Aorta (tissue), 5 donors: ENCODE measurements around the gene RNFT2. TPM values are rescaled to one million over a fixed set of nuclear protein-coding genes. Genes with fewer than 3 reads are reported as not detected.
"Not testable (repeated sequence)": the region's sequence is repeated elsewhere in the genome, so short reads cannot be mapped to it uniquely, and the experiment has no call there.

Experiments used
- ATAC-seq: fragments of 200-7000 bp; cut with Tn5 transposase; one replicate; pipeline ENCODE4 v1.9.1; 2022; ENCODE audit warnings: moderate library complexity; ENCODE audit not compliant: low FRiP score
- DNase-seq, 2 donors: peaks; one replicate each; pipeline ENCODE4 v3.0.0-alpha.2; 2020
- H3K27ac ChIP-seq, 2 donors: one replicate each; pipeline ENCODE4 v1.5.1; 2013; ENCODE audit warnings: low read length in 2 of 2, mild to moderate bottlenecking in 2 of 2, moderate library complexity in 2 of 2, control low read depth in 1 of 2, inconsistent platforms in 1 of 2, low read depth in 1 of 2
- H3K27me3 ChIP-seq, 2 donors: one replicate each; pipeline ENCODE4 v1.6.1; 2013; ENCODE audit warnings: control low read depth in 1 of 2, low read length in 1 of 2, mild to moderate bottlenecking in 1 of 2, moderate library complexity in 1 of 2; ENCODE audit not compliant: insufficient read depth in 2 of 2, control insufficient read depth in 1 of 2
- H3K36me3 ChIP-seq, 2 donors: one replicate each; pipeline ENCODE4 v1.6.1; 2013; ENCODE audit warnings: control low read depth in 1 of 2, low read length in 1 of 2, mild to moderate bottlenecking in 1 of 2; ENCODE audit not compliant: insufficient read depth in 2 of 2, control insufficient read depth in 1 of 2
- H3K4me1 ChIP-seq, 2 donors: one replicate each; pipeline ENCODE4 v1.6.1; 2013; ENCODE audit warnings: low read length in 2 of 2, control low read depth in 1 of 2, mild to moderate bottlenecking in 1 of 2, moderate library complexity in 1 of 2; ENCODE audit not compliant: insufficient read depth in 2 of 2, control insufficient read depth in 1 of 2
- H3K4me3 ChIP-seq, 2 donors: one replicate each; pipeline ENCODE4 v1.5.1; 2013; ENCODE audit warnings: low read length in 2 of 2, control low read depth in 1 of 2, mild to moderate bottlenecking in 1 of 2
- H3K9me3 ChIP-seq: one replicate; pipeline ENCODE4 v1.6.1; 2013; ENCODE audit warnings: mild to moderate bottlenecking, low read length; ENCODE audit not compliant: control insufficient read depth
- WGBS, 2 donors: extraction: QIAGEN DNeasy Blood & Tissue Kit; methylation state at CpG; one replicate each; pipeline ENCODE4 v1.1.7; 2013; 5-methylcytosine and 5-hydroxymethylcytosine counted together
- intact Hi-C, 2 donors: fragments of 100-400 bp; cut with DNase I; formaldehyde crosslinking; loops; one replicate each; pipeline versions ENCODE4 v1.14.2 to v1.15.0; 2022
- polyA plus RNA-seq, 2 donors: library from polyadenylated mRNA; stranded (reverse); fragments of 200-250 nt; gene quantifications; one replicate each; pipeline ENCODE4 v1.2.3, GENCODE V29; 2013
- total RNA-seq, 2 donors: library from RNA; stranded (reverse); fragmentation: NEBNext Ultra II Directional; extraction: Animal tissue kit (Norgen Biotek cat#: 25700); gene quantifications; one replicate each; pipeline ENCODE4 v1.2.1, GENCODE V29; 2021
- donor health status: healthy with polysubstance abuse.
- donor health status: Bipolar disorder and iron deficiency.
- donor health status: DM: no; HTN: no; CAD: no.
- donor health status: DM: no; HTN: no; CAD: no.
- donor health status: DM: yes; HTN: yes; CAD: no.

RNFT2 gene
- total and polyA plus RNA-seq, 4 donors = 1.6 to 3.1 (median 2.4) TPM

DNA sequence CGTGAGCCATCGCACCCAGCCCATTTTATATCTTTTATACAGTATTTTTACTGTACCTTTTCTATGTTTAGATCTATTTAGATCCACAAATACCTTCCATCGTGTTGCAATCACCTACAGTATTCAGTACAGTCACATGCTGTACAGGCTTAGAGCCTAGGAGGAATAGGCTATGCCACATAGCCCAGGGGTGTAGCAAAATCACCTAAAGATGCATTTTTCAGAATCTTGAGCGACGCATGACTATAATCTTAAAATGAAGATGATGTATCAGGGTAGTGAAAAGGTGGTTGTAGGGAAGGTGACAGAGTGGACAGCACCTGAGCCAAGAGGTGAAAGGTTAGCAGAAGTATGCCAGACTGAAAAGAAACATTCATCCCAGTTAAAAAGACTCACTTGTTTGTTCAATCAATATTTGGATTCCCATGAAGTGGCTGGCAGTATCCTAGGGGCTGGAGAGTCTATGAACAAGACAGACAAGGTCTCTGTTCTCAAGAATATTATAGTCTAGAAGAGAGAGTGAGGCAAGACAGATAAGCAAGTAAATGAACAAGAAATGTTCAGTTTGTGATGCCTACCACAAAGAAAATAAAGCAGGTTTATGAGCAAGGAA, 3.9 kb upstream of the RNFT2 start:
- H3K27me3 ChIP-seq = no peaks in the 10 kb centered on the region
- WGBS, 2 donors = 89 to 92% methylated on average over 5 of the region's 5 CpGs
- no peak for DNase-seq

DNA sequence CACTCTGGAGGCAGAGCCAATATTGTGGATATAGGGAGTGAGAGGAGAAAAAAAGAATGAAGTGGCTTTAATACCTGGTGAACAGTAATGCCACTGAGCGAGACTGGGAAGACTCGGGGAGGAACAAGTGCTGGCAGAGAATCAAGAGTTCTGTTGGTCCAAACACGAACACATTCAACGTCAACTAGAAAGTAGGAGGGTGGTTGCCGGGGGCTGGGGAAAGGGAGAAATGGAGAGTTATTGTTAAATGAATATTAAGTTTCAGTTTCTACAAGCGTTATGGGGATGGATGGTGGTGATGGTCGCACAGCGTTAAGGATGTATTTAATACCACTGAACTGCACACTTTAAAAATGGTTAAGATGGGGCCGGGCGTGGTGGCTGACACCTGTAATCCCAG, 3.0 kb upstream of the RNFT2 start:
- ATAC-seq (no peak), DNase-seq (no peak)
- H3K9me3 ChIP-seq = no peaks in the 10 kb centered on the region
- no peaks in the 10 kb centered on the region for H3K36me3 ChIP-seq
- no peak overlapping the region for H3K4me3 ChIP-seq
- H3K27ac ChIP-seq = no peak overlapping the region
- intact Hi-C loops = no loop called here
- no peaks in the 10 kb centered on the region for H3K27me3 ChIP-seq
- WGBS, 2 donors = 89 to 93% methylated on average over 10 of the region's 10 CpGs
- no peaks in the 10 kb centered on the region for H3K4me1 ChIP-seq

More for the DNA sequence above, 3.9 kb upstream of the RNFT2 start:
- H3K27ac ChIP-seq = no peak overlapping the region
- H3K9me3 ChIP-seq = no peaks in the 10 kb centered on the region
- no peak for ATAC-seq
- intact Hi-C loops = no loop called here
- H3K4me1 ChIP-seq = no peaks in the 10 kb centered on the region
- H3K36me3 ChIP-seq = no peaks in the 10 kb centered on the region
- H3K4me3 ChIP-seq = no peak overlapping the region

GRCh38 chr12:116735951-116736599, 2.0 kb upstream of the RNFT2 start:
- DNase-seq = no peak
- no peak overlapping the region for H3K4me3 ChIP-seq
- no peak overlapping the region for H3K27ac ChIP-seq
- 73 to 77% methylated on average over 9 of the region's 9 CpGs for WGBS, 2 donors
- H3K27me3 ChIP-seq = no peaks in the 10 kb centered on the region
- H3K36me3 ChIP-seq = no peaks in the 10 kb centered on the region
- intact Hi-C loops = no loop called here
- no peak for ATAC-seq
- H3K9me3 ChIP-seq = no peaks in the 10 kb centered on the region
- no peaks in the 10 kb centered on the region for H3K4me1 ChIP-seq

GRCh38 chr12:116736962-116737773, 947 bp upstream of the RNFT2 start:
- peak overlapping the region; percentile 49 to 81 for H3K4me3 ChIP-seq
- H3K36me3 ChIP-seq = no peaks in the 10 kb centered on the region
- 1 to 2% methylated on average over 24 of the region's 24 CpGs for WGBS, 2 donors
- intact Hi-C loops = no loop called here
- no peaks in the 10 kb centered on the region for H3K4me1 ChIP-seq
- no peak overlapping the region for H3K27ac ChIP-seq
- no peaks in the 10 kb centered on the region for H3K27me3 ChIP-seq
- DNase-seq = peak in 1 of 2 donors; percentile 77
- no peaks in the 10 kb centered on the region for H3K9me3 ChIP-seq
- no peak for ATAC-seq

DNA sequence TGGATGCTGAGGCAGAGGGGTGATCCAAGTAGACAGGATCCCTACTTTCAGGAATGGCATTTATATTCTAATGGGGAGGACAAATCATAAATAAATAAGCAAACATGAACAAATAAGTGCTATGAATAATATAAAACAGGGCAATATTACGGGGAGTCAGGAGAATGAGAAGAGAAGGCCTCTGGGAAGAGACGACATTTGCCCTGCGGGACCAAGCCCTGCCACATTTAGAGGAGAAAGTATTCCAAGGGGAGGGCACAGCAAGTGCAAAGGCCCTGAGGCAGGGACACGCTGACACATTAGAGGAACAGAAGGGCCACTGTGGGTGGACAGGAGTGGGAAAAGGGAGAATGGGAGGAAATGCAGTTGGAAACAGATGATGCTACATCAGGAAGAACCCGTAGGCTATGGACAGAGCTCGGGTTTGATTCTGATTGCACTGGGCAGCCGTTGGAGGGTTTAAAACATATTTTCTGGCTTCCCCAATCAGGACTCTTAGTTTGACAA, 1.3 kb downstream of the RNFT2 start:
- Histone ChIP-seq H3K27me3 (no peaks in the 10 kb centered on the region), H3K4me1 (no peaks in the 10 kb centered on the region), H3K27ac (no peak overlapping the region), H3K9me3 (no peaks in the 10 kb centered on the region), H3K4me3 (no peak overlapping the region), H3K36me3 (no peaks in the 10 kb centered on the region)
- 87 to 91% methylated on average over 7 of the region's 7 CpGs for WGBS, 2 donors
- intact Hi-C loops = loop anchor here in 1 of 2 donors (2.0 kb wide), 1 partner anchor 79 kb away; no protein-coding TSS in a partner anchor
- DNase-seq = no peak
- no peak for ATAC-seq

- H3K27me3 ChIP-seq, H3K4me3 ChIP-seq, H3K4me1 ChIP-seq, ATAC-seq, H3K9me3 ChIP-seq, H3K36me3 ChIP-seq, intact Hi-C loops, H3K27ac ChIP-seq, DNase-seq: not testable (repeated sequence)
- WGBS, 2 donors = 56 to 83% methylated on average over 2 of the region's 2 CpGs
Observed at GRCh38 chr12:116742787-116743186, 4.7 kb downstream of the RNFT2 start.

GRCh38 chr12:116744766-116745165, 6.7 kb downstream of the RNFT2 start:
- ATAC-seq = no peak
- WGBS, 2 donors = 28 to 46% methylated on average over 3 of the region's 3 CpGs
- Histone ChIP-seq H3K27me3 (no peaks in the 10 kb centered on the region), H3K9me3 (no peaks in the 10 kb centered on the region), H3K36me3 (no peaks in the 10 kb centered on the region), H3K4me1 (no peaks in the 10 kb centered on the region), H3K27ac (no peak overlapping the region), H3K4me3 (no peak overlapping the region)
- no peak for DNase-seq
- intact Hi-C loops = no loop called here

DNA sequence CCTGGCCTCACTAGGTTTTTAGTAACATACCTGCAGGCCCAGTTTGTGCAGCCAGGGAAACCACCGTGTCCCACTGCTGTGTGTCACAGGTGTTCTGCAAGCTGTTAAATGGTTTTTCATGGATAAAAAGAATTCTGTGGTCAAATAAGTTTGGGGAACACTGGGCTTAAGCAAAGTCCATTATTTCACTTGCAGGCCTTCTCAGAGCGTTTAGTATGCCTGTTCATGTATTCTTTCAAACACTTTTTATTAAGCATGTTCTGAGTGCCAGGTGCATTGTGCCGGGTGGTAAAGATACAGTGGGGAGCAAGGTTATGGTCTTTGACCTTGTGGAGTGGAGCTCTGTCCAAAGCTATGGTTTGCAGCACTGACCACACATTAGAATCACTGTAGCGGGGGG, 7.4 kb downstream of the RNFT2 start:
- DNase-seq (no peak), ATAC-seq (no peak)
- no peaks in the 10 kb centered on the region for H3K4me1 ChIP-seq
- H3K36me3 ChIP-seq = no peaks in the 10 kb centered on the region
- H3K4me3 ChIP-seq = no peak overlapping the region
- 93 to 99% methylated on average over 4 of the region's 4 CpGs for WGBS, 2 donors
- intact Hi-C loops = no loop called here
- H3K27ac ChIP-seq = no peak overlapping the region
- no peaks in the 10 kb centered on the region for H3K9me3 ChIP-seq
- no peaks in the 10 kb centered on the region for H3K27me3 ChIP-seq
